ENCODE data around the gene HS1BP3. TPM values are rescaled to one million over a fixed set of nuclear protein-coding genes. Genes with fewer than 3 reads are reported as not detected.

The HS1BP3 gene
- total RNA-seq, 1 donor from 2014 or later: 23.8 TPM

DNA sequence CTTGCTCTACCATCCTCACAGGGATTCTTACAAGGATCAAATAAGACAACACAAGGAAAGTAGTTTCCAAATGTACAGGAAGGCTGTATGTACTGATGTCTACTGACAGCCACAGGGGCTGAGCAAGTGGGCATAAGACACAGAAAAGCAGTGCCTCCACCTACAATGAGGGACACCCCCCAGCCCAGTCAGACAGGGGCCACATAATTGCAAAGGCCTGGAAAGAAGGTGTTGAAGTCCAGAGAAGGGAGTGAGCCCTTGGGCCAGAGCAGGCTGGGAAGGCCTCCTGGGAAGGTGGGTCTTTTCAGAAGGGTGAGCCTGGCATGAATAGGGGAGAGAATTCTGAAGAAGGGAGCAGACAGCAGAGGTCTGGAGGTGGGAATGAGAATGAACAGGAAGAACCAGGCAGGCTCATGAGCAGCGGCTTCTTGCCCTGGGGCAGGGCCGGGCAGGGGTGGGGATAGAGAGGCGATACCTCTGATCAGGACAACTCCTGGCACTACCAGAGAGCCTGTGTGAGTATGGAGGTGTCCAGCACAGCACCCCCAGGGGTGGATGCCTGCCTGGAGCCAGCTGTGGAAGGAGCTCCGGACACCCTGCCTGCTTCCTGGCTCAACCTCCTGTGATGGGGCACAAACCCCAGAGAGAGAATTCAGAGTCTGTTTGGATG lies 30.1 kb downstream of the HS1BP3 start:
- Mint-ChIP-seq H3K27me3 (ENCODE audit: unreplicated experiment) (peaks cover 8% of the 10 kb centered on the region), H3K9me3 (ENCODE audit: unreplicated experiment) (peaks cover 13% of the 10 kb centered on the region), H3K4me3 (ENCODE audit: unreplicated experiment) (no peak overlapping the region), H3K27ac (ENCODE audit: unreplicated experiment) (no peak overlapping the region), H3K4me1 (ENCODE audit: low read depth, unreplicated experiment) (peaks cover 14% of the 10 kb centered on the region), H3K36me3 (ENCODE audit: unreplicated experiment) (peaks cover 8% of the 10 kb centered on the region)
- TF ChIP-seq, protein P1, sequence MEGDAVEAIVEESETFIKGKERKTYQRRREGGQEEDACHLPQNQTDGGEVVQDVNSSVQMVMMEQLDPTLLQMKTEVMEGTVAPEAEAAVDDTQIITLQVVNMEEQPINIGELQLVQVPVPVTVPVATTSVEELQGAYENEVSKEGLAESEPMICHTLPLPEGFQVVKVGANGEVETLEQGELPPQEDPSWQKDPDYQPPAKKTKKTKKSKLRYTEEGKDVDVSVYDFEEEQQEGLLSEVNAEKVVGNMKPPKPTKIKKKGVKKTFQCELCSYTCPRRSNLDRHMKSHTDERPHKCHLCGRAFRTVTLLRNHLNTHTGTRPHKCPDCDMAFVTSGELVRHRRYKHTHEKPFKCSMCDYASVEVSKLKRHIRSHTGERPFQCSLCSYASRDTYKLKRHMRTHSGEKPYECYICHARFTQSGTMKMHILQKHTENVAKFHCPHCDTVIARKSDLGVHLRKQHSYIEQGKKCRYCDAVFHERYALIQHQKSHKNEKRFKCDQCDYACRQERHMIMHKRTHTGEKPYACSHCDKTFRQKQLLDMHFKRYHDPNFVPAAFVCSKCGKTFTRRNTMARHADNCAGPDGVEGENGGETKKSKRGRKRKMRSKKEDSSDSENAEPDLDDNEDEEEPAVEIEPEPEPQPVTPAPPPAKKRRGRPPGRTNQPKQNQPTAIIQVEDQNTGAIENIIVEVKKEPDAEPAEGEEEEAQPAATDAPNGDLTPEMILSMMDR (IDR thresholded peaks at IDR 0.05; ENCODE audit: partially characterized antibody, unreplicated experiment): no peak
- DNase-seq: peak; percentile 19

DNA sequence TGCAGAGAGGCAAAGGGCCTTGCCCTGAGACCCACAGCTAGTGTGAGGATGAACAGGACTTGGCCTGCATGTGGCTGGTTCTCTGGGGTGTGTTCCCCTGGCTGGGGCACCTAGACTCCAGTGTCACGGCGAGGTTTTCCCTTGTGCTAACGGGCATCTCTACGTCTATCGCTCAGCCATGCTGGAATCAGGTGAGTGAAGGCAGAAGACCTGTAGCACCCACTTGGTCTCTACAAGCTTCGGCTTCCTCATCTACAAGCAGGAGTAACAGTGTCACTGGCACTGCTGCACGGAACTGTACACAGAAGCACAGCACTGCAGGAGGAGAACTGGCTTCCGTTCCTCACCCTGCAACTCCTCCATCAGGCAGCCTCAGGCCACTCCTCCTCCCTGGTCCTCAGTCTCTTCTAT lies 30.6 kb downstream of the HS1BP3 start:
- peaks cover 14% of the 10 kb centered on the region for H3K4me1 Mint-ChIP-seq (ENCODE audit: low read depth, unreplicated experiment)
- no peak overlapping the region for H3K27ac Mint-ChIP-seq (ENCODE audit: unreplicated experiment)
- TF ChIP-seq, protein P1 (IDR thresholded peaks at IDR 0.05; ENCODE audit: partially characterized antibody, unreplicated experiment): no peak

DNA sequence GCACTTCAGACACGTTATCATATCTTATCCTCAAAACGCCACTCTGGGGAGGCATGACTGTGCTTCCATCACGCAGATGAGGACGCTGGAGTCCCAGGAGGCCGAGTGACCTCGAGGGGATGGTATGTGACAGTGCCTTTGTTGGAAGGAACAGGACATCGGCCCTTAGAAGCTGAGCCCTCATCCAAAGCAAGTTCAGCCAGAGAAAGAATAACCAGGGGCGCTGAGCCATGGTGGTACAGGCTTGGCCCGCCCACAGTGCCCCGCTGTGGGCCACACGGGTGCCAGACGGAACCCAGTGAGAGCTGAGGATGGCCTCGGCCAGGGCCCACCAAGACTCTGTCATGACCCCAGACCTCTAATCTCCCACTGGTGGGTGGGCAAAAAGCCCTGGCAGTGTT lies 31.3 kb downstream of the HS1BP3 start:
- Mint-ChIP-seq H3K27me3 (ENCODE audit: unreplicated experiment) (peaks cover 8% of the 10 kb centered on the region), H3K4me1 (ENCODE audit: low read depth, unreplicated experiment) (peaks cover 12% of the 10 kb centered on the region), H3K27ac (ENCODE audit: unreplicated experiment) (no peak overlapping the region), H3K36me3 (ENCODE audit: unreplicated experiment) (peaks cover 8% of the 10 kb centered on the region), H3K4me3 (ENCODE audit: unreplicated experiment) (no peak overlapping the region), H3K9me3 (ENCODE audit: unreplicated experiment) (peaks cover 13% of the 10 kb centered on the region)
- DNase-seq: peak; percentile 14
- TF ChIP-seq, protein P1 (IDR thresholded peaks at IDR 0.05; ENCODE audit: partially characterized antibody, unreplicated experiment): no peak

More for the DNA sequence above, 30.6 kb downstream of the HS1BP3 start:
- peaks cover 7% of the 10 kb centered on the region for H3K27me3 Mint-ChIP-seq (ENCODE audit: unreplicated experiment)
- peaks cover 13% of the 10 kb centered on the region for H3K9me3 Mint-ChIP-seq (ENCODE audit: unreplicated experiment)
- H3K36me3 Mint-ChIP-seq (ENCODE audit: unreplicated experiment): peaks cover 8% of the 10 kb centered on the region
- H3K4me3 Mint-ChIP-seq (ENCODE audit: unreplicated experiment): no peak overlapping the region
- DNase-seq: peak; percentile 9

DNA sequence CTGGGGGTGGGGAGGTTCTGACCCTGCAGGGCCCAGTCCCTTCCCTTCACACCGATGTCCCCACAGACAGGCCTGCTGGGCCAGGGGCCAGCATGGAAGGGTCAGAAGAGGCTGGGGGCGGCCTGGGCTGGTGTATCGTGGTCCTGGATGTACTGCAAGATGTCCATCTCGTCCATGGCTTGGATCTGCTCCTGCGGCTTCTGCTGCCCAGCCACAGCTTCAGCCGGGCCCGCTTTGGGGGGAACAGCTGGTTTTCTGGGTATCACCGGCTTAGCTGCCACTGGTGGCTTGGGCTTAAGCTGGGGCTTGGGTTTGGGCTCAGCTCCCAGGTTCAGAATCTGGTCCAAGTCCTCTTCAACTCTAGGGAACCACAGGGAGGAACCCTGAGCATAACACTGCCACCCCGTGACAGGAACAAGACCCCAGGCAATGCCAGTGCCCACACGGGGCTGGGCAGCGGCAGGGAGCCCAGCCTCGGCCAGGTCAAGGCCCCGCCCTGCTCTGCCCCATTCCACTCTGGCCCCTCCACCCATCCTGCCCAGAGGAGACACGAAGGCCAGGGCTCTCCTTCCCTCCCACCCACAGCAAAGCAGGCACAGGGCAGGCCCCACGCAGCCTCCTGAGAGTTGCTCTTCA lies 31.9 kb downstream of the HS1BP3 start:
- Mint-ChIP-seq H3K27ac (ENCODE audit: unreplicated experiment) (no peak overlapping the region), H3K4me3 (ENCODE audit: unreplicated experiment) (no peak overlapping the region), H3K27me3 (ENCODE audit: unreplicated experiment) (peaks cover 12% of the 10 kb centered on the region), H3K4me1 (ENCODE audit: low read depth, unreplicated experiment) (peaks cover 15% of the 10 kb centered on the region), H3K9me3 (ENCODE audit: unreplicated experiment) (peaks cover 13% of the 10 kb centered on the region), H3K36me3 (ENCODE audit: unreplicated experiment) (peaks cover 8% of the 10 kb centered on the region)
- peak; percentile 11 for DNase-seq
- TF ChIP-seq, protein P1 (IDR thresholded peaks at IDR 0.05; ENCODE audit: partially characterized antibody, unreplicated experiment): no peak

DNA sequence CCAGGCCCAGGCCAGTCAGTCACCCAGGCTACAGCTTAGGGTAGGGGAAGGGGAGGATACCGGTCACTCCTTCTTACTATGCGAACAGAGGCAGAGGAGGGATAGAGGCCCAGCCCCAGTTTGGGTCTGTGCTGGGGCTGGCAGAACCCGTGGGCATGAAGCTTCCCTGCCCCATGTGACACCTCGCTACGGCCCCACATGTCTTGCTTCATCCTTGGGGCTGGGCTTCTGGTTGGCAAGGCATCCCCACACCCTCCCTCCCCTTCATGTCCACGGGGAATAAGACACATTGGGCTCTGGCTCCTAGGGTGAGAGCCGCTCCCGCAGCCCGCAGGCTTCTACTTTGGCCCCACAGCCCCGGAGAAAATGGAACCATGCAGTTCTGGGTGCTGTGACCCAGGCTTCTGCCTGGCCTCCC lies 32.4 kb downstream of the HS1BP3 start:
- TF ChIP-seq, protein P1 (IDR thresholded peaks at IDR 0.05; ENCODE audit: partially characterized antibody, unreplicated experiment): no peak
- H3K27me3 Mint-ChIP-seq (ENCODE audit: unreplicated experiment): peaks cover 12% of the 10 kb centered on the region

More for the DNA sequence above, 32.4 kb downstream of the HS1BP3 start:
- no peak overlapping the region for H3K27ac Mint-ChIP-seq (ENCODE audit: unreplicated experiment)
- H3K9me3 Mint-ChIP-seq (ENCODE audit: unreplicated experiment): peaks cover 14% of the 10 kb centered on the region
- H3K4me1 Mint-ChIP-seq (ENCODE audit: low read depth, unreplicated experiment): peaks cover 15% of the 10 kb centered on the region
- H3K36me3 Mint-ChIP-seq (ENCODE audit: unreplicated experiment): peaks cover 8% of the 10 kb centered on the region
- no peak for DNase-seq
- H3K4me3 Mint-ChIP-seq (ENCODE audit: unreplicated experiment): no peak overlapping the region

All from glutamatergic neuron (in vitro differentiated cells).